ENCODE results near the gene CRYGN.

Gene CRYGN

DNA sequence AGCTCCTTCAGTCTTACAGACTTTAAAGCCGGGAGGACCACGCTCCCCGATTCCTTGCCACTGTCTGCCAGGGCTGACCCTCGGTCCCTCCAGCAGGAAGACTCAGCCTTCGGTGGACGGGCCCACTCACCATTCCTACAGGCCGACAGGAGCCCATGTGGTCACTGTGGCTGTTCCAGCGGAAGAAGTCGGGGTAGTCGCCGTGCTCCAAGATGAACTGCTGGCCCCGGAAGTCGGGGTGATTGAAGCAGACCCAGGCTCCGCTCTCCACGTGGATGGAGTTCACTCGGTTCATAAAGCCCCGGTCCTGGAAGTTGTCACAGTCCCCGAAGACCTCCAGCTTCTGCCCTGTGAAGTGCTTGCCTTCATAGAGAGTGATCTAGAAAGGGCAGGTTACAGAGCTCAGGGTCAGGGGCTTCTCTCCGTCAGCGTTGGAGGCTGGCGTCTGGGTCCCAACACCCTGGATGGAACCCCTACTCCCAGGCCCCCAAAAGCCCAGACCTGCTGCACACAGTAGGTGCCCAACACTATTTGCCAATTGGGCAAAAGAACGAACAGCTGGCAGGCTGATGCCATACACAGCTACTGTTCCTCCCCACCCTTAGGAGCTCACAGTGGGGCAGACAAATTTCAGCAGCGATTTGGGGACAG is 1.9 kb downstream of the CRYGN start:
- no peak for DNase-seq

DNA sequence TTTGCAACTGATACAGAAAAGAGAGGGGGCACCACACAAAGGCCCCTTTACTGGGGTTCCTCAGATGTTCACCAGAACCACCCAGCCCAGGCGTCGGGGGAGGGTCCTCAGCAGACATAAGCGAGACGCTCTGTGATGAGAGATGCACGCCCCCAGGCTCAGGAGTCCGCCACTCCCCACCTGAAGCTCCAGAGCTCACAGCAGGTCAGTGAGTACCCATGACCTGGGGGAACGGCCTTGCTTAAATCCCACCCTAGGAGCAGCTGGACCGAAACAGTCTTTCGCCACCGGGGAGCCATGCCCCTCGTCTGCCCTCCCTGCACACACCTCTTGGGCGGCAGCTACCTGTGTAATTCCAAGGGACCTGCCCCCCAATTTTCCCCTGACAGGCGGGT is 2.8 kb downstream of the CRYGN start:
- no peak for DNase-seq

DNA sequence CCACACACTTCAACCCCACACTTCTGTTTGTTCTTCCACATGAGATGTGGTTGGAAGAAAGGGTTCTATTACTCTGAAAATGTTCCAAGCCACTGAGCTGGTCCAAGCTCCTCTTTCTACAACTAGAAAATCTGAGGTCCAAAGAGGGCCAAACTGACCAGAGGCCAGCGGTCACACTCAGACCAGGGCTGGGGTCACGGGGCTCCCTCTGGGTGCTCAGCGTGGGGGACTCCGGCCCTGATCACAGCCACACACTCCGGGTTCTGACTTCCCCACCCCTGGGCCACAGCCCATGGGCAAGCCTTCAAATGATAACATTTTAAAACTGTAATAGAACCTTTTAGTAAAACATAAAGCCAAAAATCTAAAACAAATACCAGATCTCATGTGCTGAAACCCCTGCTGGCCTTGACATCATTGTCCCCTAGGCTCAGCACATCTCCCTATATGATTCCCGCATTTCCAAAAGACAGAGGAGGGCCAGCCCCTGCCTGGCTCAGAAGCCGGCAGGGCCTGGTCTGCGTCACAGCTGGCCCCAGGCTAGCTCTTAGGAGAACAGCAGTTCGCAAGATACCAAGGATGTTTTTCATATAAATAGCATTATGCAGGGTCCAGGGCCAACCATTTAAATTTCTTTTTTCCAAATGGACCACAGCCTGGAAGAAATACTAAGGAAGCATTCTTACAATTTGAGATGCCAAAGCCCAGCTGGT is 3.3 kb downstream of the CRYGN start:
- no peak for DNase-seq

DNA sequence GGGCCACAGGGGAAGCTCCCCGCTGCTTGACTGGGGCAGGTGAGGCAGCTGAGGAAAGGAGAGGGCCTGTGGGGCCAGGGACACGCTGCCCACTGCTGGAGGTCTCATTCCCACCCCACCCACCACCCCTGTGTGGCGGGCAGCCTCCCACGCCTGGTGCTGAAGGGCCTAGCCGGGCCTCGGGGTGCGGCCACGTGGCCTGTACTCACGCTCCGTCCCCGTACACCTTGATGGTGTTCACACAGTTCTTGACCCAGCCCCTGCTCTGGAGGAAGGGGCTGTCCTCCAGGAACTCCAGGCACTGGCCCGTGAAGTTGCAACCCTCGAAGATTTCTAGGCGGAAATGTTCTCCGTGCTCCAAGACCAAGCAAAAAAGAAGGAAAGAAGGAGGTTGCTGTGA is 4.0 kb downstream of the CRYGN start:
- no peak for DNase-seq

DNA sequence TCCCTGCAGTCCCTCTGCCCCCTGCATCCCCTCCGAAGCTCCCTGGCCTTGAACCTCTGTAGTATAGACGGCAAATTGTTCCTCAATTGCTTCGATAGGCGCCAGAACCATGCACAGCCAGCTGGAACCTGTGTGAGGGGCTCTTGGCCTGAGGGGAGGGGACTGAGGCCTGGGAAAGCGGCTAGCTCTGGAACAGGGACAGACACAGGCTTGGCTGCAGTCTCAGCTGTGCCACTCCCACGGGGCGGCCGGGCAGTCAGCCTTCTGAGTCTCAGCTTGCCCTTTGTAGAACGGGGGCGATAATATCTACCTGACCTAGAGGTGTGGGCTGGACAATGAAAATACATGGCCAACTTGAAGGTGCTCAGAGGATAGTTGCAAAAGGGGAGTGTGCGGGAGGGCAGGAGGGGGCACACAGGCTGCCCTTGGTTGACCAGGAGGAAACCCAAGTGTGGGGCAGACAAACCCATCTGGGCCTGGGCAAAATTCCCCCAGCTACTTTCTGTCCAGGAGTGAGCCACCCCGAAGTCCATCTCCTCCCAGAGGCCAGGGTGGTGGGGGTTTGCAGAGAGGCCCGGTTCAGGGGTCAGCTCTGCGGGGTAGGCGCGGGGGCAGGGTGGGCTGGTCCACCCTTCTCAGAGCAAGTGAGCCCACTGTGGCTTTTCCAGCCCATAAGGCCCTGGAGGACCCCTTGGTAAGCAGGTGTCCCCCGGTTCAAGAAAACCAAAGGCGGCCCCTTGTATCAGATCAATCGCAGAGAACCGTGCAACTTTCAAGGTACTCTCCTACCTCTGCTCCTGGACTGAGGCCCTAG is 4.6 kb downstream of the CRYGN start:
- no peak for DNase-seq

DNA sequence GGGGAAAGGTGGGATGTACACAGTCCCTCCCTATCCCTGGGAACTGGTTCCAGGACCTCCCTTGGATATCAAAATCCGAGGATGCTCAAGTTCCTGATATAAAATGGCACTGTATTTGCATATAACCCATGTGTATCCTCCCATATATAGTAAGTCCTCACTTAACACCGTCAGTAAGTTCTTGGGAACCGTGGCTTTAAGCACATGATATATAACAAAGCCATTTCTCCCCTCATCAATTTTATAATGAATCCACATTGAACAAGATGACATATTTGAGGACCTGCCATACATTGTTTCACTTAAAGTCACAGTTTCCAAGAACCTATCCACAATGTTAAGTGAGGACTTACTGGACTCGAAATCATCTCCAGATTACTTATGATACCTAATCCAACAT is 5.4 kb downstream of the CRYGN start:
- DNase-seq, result no peak

DNA sequence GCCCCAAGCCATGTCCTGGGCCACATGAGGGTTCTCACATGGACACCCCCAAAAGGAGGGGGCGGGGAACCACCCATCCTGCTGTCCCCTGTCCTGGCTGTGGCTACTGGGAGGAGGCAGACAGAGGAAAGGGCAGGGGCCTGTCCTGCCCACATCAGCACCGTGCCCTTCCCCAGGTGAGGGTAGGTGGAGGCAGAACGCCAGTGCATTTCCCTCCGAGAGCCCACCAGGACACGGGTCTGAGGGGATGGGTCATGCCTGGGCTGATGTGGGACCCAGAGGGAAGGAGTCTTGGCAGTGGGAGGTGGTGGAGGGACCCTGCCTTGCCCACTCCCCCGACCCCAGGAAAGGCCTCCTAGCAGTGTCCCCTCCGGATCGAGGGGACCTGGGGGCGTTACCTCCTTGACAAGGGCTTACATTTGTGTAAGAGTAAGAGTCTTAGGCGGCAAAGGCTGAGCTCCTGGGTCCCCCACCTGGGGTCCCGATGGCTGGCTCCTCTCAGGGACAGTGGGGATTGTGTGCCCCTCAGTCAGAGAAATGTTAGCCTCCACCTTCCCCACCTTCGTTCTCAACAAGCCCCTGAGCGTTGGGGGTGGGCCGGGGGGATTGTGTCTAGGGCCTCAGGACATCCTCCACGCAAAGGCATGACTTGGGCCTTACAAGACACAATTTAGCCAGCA is 6.1 kb downstream of the CRYGN start:
- DNase-seq, result no peak

DNA sequence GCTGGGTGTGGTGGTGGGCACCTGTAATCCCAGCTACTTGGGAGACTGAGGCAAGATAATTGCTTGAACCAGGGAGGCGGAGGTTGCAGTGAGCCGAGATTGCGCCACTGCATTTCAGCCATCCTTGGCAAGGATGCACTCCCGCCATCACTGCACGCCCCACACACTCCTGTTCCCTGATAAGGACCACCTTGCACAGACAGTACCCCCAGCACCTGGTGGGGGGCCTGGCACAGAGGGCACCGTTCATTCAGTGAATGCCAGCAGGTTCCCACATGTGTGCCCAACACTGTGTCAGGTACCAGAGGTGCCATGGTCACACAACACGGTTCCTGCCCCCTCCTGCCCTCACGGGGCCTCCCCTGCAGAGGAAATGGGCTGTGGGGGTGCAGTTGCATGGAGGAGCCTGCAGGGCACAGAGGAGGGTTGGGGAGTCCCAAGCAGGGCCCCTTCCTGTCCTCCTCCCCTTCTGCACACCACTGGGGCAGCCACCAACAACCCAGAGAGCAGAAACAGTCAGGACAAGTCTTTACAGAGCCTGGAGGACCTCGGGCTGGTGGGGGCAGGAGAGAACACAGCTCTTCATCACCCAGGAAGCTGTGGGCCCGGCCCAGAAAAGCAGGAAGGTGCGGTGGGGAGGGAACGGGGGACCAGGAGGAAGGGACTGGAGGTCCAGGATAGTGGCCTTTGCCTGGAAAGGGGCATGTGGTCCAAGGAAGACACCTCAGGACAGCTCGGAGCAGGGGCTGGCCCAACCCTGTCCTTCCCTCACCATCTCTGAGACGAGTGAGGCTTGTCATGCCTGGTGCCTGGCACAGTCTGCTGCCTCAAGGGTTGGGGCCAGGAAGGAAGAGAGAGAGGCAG is 7.1 kb downstream of the CRYGN start:
- DNase-seq, result no peak

DNA sequence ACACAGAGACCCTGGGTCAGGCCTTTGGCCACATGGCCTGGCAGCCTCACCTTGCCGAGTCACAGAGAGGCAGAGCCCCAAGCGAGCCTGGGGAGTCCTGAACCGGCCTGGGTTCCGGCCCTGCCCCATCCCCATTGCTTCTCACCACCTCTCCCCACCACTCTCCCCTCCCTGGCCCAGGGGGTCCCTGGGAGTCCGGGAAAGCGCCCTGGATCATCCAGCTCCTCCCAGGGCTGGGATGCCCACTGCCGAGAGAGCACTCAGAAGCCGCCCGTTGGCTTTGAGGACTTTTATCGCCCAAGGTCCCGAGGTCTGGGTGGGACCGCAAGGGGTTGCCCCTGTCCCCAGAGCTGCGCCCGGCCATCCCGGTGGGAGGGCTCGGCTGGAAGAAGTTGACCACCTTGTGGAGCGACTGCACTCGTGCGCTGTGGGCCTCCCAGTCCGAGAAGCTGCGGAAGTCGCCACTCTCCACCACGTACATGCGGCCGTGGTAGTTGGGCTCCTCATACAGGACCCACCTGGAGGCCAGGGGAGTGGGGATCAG is 8.1 kb downstream of the CRYGN start:
- DNase-seq, result no peak

DNA sequence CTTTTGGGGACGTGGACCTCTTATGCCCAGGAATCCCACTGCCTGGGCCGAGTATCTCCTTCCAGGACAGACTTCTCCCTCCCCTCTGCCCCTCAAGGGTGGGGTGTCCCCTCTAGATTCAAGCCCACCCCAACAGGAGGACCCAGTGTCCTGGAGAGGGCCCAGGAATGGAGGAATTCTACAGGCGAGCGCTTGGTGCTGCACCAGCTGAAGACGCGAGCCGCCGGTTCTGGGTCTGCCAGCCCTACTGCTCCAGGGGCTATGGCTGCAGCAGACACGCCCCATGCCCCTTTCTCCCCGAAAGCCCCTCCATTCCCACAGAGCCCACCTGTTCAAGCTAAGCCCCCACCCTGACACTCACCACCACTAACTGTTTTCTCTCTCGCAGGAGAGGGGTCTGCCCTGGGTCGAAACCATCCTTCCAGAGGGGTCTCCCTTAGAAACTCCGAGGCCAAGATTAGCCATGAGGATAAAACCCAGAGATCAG is 8.6 kb downstream of the CRYGN start:
- no peak for DNase-seq

DNA sequence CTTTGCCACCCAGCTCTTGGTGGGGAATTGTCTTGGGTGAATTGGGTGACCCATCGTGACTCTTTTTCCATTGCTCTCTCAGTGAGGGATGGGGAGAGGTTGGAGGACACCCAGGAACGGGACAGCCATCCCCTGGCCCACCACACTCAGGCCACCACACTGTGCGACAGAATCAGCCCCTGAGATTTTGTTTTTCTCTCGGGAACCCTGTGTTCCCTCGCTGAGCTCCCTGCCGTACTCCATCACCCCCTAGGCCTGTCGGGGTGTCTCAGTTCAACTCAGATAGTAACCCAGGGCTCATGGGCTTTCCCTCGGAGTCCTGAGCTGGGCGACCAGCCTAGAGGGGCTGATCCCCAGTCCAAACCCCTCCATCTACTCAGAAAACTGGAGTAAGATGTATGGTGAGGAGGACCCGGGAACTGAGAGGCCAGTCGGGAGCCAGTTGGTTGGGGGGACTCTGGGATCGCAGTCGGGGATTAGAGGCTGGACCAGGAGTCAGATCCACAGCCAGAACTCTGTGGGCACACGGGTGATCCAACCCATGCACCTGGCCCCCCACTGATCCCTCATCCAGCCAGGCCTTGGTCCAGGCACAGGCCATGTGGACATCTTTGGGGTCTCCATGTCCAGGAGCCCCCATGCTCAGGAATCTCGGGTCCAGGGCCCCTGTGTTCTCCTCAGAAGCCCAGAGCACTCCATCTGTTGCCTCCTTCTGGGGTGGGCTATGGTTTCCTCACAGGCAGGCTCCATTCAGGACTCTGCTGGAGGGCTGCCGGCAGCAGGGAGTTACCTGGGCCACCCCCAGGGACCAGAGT is 9.3 kb downstream of the CRYGN start:
- DNase-seq, result no peak

DNA sequence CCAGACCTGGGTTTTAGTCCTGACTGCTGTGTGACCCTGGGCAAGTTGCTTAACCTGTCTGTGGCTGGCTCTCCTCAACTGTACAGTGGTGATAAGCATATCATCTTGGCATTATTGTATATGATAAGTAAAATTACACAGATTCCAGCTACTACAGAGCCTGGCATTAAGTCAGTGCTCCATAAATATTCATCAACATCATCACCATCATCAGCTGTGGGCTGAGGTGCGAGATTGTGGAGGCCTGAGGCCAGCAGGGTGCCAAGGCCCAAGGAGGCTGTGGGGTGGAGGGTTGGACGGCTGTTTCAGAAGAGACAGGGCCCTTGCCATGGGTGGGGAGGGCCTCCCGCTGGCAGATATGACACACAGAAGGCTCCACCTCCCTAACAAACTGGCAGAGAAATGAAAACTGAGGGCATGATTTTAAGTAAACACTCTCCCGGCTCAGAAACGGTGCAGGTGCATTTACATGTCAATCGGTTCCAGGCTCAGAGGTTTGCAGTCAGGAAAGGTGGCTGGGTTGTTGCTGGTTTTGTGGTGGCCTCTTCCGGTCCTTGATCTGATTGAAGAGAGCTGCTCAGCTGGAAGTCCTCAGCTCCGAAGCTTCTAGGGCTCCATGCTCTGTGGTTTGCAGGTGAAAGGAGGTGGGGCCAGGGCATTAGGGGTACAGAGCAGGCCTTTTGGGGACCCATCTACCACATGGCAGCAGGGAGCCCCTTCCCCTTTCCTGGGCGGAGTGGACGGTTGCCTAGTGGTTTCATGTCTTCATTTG is 10.2 kb downstream of the CRYGN start:
- no peak for DNase-seq

DNA sequence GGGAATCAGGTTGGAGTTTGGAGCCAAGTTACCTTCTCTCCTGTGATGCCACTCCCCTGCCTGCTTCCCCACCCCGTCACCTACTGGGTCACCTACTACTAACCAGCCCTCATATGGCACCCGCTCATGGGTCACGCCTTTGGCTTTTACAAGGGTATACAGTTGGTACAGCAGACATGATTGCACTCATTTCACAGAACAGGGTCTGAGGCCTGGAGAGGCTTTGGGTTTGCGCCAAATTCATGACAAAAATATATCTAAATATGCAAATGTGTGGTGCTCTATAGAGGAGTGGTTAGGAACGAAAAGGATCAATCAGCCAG is 10.7 kb downstream of the CRYGN start:
- DNase-seq, result no peak

DNA sequence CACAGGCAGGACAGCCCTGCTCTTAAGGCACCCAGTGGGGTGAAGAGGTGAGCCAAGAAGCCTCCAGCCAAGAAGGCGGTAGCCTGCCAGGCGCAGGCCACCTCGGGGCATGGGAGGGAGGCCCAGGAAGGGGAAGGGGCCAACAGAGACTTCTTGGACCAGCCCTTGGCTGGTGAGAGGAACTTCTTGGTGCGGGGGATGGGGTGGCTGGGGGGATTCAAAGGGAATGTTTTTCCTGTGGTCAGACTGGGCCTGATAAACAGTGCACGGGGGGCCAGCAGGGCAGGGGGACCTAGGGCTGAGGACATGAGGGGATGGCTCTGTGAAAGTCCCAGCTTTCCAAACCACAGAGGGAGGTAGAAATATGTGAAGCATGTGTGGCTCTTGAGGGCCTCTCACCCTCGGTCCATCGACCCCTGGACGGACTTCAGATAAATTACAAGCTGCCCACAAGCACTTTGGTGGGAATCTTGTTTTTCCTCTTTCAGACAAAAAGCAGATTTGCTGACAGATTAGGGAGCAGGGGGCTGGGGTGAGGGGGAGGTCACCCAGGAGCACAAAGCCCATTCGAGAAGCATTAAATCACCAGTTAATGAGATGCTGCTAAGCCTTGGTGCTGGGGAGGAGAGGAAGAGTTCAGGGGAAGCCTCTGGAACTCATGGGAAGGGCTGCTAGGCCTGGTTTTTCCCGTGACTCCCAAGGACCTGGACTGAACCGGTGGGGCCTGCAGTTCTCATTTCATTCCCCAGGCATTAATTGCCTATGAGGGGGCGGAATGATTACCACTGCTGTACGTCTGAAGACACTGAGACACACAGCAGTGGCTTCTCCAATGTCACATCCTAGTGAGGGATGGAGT is 11.3 kb downstream of the CRYGN start:
- DNase-seq, result peak in 1 of 2 experiments; percentile 68

DNA sequence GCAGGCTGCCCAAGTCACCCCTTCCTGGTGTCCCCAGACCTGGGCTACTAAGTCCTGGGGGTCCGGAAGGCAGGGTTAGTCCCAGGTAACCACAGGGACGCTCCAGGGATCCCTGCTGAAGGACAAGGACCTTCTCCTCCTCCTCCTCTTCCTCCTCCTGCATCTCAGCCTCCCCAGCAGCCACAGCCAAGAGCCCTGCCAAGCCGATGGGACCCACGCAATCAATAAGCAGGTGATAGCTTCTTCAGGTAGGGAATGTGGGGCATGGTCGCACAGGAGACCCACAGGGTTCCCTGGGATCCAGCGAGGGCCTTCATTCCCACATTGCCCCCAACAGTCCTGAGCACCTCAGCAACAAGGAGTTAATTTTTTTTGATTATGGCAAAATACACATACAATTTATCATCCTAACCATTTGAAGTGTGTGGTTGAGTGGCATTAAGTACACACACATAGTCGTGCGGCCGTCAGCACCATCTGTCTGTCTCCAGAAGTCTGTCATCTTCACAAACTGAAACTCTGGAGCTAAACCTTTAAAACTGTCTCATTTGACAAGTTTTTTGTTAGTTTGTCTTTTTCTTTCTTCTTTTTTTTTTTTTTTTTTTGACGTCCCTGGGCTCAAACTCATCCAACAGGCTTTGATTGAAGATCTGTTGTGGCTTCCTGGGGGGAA is 12.1 kb downstream of the CRYGN start:
- DNase-seq, result peak; percentile 38 to 68

DNA sequence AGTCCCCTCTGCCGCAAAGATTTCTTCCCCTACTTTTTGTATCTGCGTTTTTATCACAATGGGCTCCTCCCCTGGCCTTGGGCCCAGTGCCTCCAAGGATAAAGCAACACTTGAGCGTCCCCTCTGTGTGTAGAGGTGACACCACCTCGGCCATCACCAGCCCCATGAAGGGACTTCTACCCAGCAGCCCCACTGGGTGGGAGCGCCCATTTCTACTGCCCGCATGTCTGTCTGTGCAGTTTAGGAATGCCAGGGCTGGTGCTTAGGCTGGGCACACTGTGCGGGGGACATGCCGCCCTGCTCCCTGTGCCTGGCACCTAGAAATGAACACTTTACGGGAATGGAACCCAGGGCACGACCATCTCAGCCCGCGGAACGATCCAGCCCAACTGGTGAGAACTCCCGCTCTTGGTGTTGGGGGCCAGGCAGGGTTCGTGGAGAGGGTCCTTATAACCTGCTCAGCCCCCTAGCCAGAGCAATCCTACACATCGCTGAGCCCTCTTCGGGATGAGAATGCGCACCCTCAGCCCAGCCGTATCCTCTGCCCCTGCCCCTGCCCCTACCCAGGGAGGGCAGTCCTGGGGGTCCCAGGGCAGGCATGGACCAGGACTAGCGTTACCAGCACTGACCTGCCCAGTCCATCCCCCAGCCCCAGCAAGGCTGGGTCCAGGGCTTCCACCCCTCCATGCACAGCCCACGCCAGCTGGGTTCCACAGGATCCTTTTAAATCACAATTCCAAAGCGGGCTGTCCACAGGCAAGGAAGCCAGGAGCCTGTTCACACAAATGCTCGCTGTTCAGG is 12.8 kb downstream of the CRYGN start:
- no peak for DNase-seq

DNA sequence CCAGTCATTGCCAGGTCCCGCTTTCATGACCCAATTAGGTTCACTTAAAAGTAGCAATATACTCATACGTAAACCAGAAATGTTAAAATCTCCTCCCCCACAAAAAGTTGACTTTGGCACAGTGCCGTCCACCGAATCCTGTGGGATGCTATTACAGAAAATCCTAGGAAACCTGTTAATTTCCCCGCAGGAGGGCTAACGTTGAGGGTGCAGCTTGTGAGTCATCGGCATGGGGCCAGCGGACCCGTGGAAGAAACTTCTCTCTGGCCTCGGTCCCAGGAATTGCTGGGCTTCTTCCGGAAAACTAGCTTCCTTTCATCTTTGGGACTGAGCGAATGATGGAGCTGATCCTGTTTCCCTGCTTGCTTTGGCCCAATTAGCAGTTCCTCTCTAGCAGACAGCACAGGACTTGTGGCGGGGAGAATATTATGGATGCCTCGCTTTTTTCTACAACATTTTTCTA is 13.5 kb downstream of the CRYGN start:
- peak; percentile 87 to 93 for DNase-seq
